ENCODE measurements around the gene BUB1B. TPM values are rescaled to one million over a fixed set of nuclear protein-coding genes. Genes with fewer than 3 reads are reported as not detected.
"Not testable (repeated sequence)": the region's sequence is repeated elsewhere in the genome, so short reads cannot be mapped to it uniquely, and the experiment has no call there.

BUB1B gene
- 1 to 10 TPM; 2.5 to 8.2 TPM for total RNA-seq

- Histone ChIP-seq H3K27me3 (replicated peaks; ENCODE audit: insufficient read depth) (no peaks in the 10 kb centered on the region), H3K27ac (no peak within 1 kb of the TSS), H3K4me1 (replicated peaks) (no peaks in the 10 kb centered on the region), H3K4me3 (peak within 1 kb of the TSS; percentile 39 to 40), H3K9me3 (no peaks in the 10 kb centered on the region), H3K36me3 (no peaks in the 10 kb centered on the region)
- peak; percentile 90 for DNase-seq (ENCODE audit: low spot score)
- TF ChIP-seq POLR2A (IDR thresholded peaks at IDR 0.05) = no peak
- peak in 1 of 4 experiments; percentile 6 for TF ChIP-seq CTCF (IDR thresholded peaks at IDR 0.05)
- TF ChIP-seq POLR2AphosphoS5 (IDR thresholded peaks at IDR 0.05) = peak; percentile 98
- 2% methylated on average over 54 of the region's 54 CpGs for WGBS
- intact Hi-C loops (cut with DNase I) = no loop called here
These were observed at the start of gene BUB1B for GRCh38 chr15:40160689-40161688. BUB1B (plus strand) TSS chr15:40161069; CDS start chr15:40161221, 152 bp downstream.

GRCh38 chr15:40111888-40112287 lies 49.0 kb upstream of the BUB1B start:
- peaks cover 11% of the 10 kb centered on the region for H3K4me1 ChIP-seq (replicated peaks)
- no peak for DNase-seq (ENCODE audit: low spot score)
- no peak overlapping the region for H3K4me3 ChIP-seq
- H3K9me3 ChIP-seq = no peaks in the 10 kb centered on the region
- intact Hi-C loops (cut with DNase I) = loop anchor here (5.0 kb wide), 1 partner anchor 45 kb away; no protein-coding TSS in a partner anchor
- TF ChIP-seq POLR2A (IDR thresholded peaks at IDR 0.05) (no peak), POLR2AphosphoS5 (IDR thresholded peaks at IDR 0.05) (no peak), CTCF (IDR thresholded peaks at IDR 0.05) (no peak)
- no peaks in the 10 kb centered on the region for H3K36me3 ChIP-seq
- H3K27me3 ChIP-seq (replicated peaks; ENCODE audit: insufficient read depth) = no peaks in the 10 kb centered on the region
- no peak overlapping the region for H3K27ac ChIP-seq
- WGBS = 83% methylated on average over 2 of the region's 2 CpGs

GRCh38 chr15:40112789-40113188 lies 48.1 kb upstream of the BUB1B start:
- H3K27me3 ChIP-seq (replicated peaks; ENCODE audit: insufficient read depth) = no peaks in the 10 kb centered on the region
- H3K4me1 ChIP-seq (replicated peaks) = peaks cover 2% of the 10 kb centered on the region
- H3K36me3 ChIP-seq = no peaks in the 10 kb centered on the region
- intact Hi-C loops (cut with DNase I) = loop anchor here (5.0 kb wide), 1 partner anchor 45 kb away; no protein-coding TSS in a partner anchor
- DNase-seq (ENCODE audit: low spot score) = no peak
- TF ChIP-seq CTCF (IDR thresholded peaks at IDR 0.05) = no peak
- TF ChIP-seq POLR2AphosphoS5 (IDR thresholded peaks at IDR 0.05) = no peak
- no peak for TF ChIP-seq POLR2A (IDR thresholded peaks at IDR 0.05)
- no peak overlapping the region for H3K4me3 ChIP-seq
- whole genome bisulfite sequencing = 78% methylated on average over 24 of the region's 24 CpGs
- H3K9me3 ChIP-seq = no peaks in the 10 kb centered on the region
- no peak overlapping the region for H3K27ac ChIP-seq

GRCh38 chr15:40114218-40114617 lies 46.7 kb upstream of the BUB1B start:
- H3K27me3 ChIP-seq (replicated peaks; ENCODE audit: insufficient read depth) = no peaks in the 10 kb centered on the region
- H3K4me3 ChIP-seq = no peak overlapping the region
- H3K36me3 ChIP-seq = no peaks in the 10 kb centered on the region
- no peak overlapping the region for H3K27ac ChIP-seq
- no peaks in the 10 kb centered on the region for H3K4me1 ChIP-seq (replicated peaks)
- 91% methylated on average over 2 of the region's 2 CpGs for WGBS
- no peak for TF ChIP-seq POLR2A (IDR thresholded peaks at IDR 0.05)
- no peak for TF ChIP-seq POLR2AphosphoS5 (IDR thresholded peaks at IDR 0.05)
- no peak for TF ChIP-seq CTCF (IDR thresholded peaks at IDR 0.05)
- intact Hi-C loops (cut with DNase I) = loop anchor here (5.0 kb wide), 1 partner anchor 43 kb away; no protein-coding TSS in a partner anchor
- DNase-seq (ENCODE audit: low spot score) = no peak
- no peaks in the 10 kb centered on the region for H3K9me3 ChIP-seq

- intact Hi-C loops (cut with DNase I); H3K4me1 ChIP-seq (replicated peaks); DNase-seq (ENCODE audit: low spot score); H3K27ac ChIP-seq; H3K9me3 ChIP-seq; H3K4me3 ChIP-seq; H3K27me3 ChIP-seq (replicated peaks; ENCODE audit: insufficient read depth); H3K36me3 ChIP-seq: not testable (repeated sequence)
- WGBS = 86% methylated on average over 14 of the region's 14 CpGs
These were observed 45.8 kb upstream of the BUB1B start for GRCh38 chr15:40115106-40115505.

Measured in prostate gland (tissue), 2 donors.